Activated naive CD4-positive, alpha-beta T cell treated with anti-CD3 and anti-CD28 coated beads, Interleukin-2, amount 10 ng/mL, durations not matched to agents 7 days and 5 days (primary cell): ENCODE data around the gene MED31.
A peak's percentile ranks its signal among the peaks of the same experiment; 100 is the strongest.
"Not testable (repeated sequence)": the region's sequence is repeated elsewhere in the genome, so short reads cannot be mapped to it uniquely, and the experiment has no call there.

Experiments used
- CTCF ChIA-PET: fragments of 350-600 bp; sonication (Branson Sonifier 250); formaldehyde crosslinking; loops from one replicate; lab custom pipeline; 2021; ENCODE audit warnings: antibody characterized with exemption; lab: Charles Lee
- DNase-seq: peaks from one replicate; pipeline ENCODE4 v3.0.0-alpha.2; 2020
- H3K27ac Mint-ChIP-seq: one replicate; pipeline ENCODE4 v1.8.0; 2021; ENCODE audit warnings: mild to moderate bottlenecking, moderate library complexity, mixed read lengths
- H3K27me3 Mint-ChIP-seq: one replicate; pipeline ENCODE4 v1.8.0; 2021; ENCODE audit warnings: mild to moderate bottlenecking, mixed read lengths
- H3K36me3 Mint-ChIP-seq: one replicate; pipeline ENCODE4 v1.8.0; 2021; ENCODE audit warnings: mixed read lengths
- H3K4me1 Mint-ChIP-seq: one replicate; pipeline ENCODE4 v1.8.0; 2021; ENCODE audit warnings: mixed read lengths
- H3K4me3 Mint-ChIP-seq: one replicate; pipeline ENCODE4 v1.8.0; 2021; ENCODE audit warnings: mild to moderate bottlenecking, moderate library complexity, mixed read lengths
- H3K9me3 Mint-ChIP-seq: one replicate; pipeline ENCODE4 v1.8.0; 2021; ENCODE audit warnings: mixed read lengths

Gene MED31

DNA sequence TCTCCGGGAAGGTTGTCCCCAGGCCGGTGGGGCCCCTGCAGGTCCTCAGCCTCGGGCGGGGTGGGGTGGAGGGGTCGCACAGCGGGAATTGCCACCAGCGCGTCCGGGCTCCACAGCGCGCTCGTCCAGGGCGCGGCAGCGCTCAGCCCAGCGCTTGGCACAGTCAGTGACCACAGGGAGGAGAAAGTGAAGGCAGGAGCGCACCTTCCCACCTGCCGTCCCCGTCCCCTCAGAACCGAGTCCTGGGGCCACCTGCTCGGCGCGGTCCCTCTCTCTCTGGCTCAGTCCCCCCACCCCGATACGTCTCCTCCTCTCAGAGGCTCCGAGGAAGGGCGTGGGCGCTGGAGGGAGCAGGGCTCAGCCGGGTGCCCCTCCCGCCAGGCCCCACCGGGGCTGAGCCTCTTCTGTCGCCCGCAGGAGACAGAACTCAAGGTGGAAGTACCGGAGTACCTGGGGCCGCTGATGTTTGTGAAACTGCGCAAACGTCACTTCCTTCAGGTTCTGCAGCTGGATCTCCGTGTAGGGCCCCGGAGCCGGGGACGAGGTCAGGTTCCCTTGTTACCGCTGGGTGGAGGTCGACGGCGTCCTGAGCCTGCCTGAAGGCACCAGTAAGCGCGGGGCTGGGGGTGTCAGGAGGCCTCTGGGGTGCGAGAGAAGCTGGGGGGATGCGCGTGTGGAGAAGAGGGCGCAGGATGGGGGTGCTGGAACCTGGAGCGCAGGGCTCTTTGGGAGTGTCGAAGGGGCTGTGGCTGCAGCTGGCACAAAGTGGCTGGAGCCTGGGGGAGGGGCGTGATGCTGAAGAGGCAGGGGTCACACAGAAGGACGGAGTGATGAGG is 5.6 kb upstream of the MED31 start:
- H3K4me1 Mint-ChIP-seq: peaks cover 70% of the 10 kb centered on the region
- H3K27me3 Mint-ChIP-seq, H3K9me3 Mint-ChIP-seq: not testable (repeated sequence)
- DNase-seq: peak; percentile 76
- peaks cover 26% of the 10 kb centered on the region for H3K36me3 Mint-ChIP-seq
- CTCF ChIA-PET: interaction anchor here (1.1 kb wide), 1 partner anchor 10 kb away, joined by 4 read pairs; no protein-coding TSS in a partner anchor
- peak overlapping the region; percentile 89 for H3K27ac Mint-ChIP-seq
- H3K4me3 Mint-ChIP-seq: peak overlapping the region; percentile 90

DNA sequence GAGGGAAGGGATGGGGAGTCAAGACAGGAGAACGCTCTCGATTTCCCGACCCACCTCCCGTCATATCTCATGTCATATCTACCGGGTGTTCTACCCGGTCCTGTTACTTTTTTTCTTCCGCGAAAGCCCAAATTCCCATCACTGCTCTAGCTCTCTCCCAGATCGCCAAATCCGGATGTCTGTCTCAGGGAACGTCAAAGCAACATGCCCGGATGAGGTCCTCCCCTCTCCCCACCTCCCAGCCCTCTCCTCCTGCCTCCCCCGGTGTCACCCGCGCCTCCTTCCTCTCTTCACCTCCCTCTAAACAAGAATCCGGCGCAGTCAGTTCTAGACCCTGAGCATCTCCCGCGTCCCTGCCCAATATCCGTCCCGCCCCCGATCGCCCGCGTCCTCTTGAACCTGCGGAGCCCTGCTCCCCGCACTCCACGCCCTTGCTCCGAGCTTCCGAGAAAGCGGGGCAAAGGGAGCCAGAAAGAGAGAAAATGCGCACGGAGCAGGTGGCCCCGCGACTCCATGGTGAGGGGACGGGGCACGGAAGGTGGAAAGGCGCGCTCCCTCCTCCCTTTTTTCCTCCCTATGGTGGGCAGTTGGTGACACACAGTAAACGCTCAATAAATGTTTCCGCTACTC is 4.4 kb upstream of the MED31 start:
- DNase-seq, CTCF ChIA-PET, H3K27ac Mint-ChIP-seq, H3K9me3 Mint-ChIP-seq, H3K27me3 Mint-ChIP-seq: not testable (repeated sequence)
- Mint-ChIP-seq H3K4me1 (peaks cover 67% of the 10 kb centered on the region), H3K36me3 (peaks cover 21% of the 10 kb centered on the region), H3K4me3 (peak overlapping the region; percentile 73)

DNA sequence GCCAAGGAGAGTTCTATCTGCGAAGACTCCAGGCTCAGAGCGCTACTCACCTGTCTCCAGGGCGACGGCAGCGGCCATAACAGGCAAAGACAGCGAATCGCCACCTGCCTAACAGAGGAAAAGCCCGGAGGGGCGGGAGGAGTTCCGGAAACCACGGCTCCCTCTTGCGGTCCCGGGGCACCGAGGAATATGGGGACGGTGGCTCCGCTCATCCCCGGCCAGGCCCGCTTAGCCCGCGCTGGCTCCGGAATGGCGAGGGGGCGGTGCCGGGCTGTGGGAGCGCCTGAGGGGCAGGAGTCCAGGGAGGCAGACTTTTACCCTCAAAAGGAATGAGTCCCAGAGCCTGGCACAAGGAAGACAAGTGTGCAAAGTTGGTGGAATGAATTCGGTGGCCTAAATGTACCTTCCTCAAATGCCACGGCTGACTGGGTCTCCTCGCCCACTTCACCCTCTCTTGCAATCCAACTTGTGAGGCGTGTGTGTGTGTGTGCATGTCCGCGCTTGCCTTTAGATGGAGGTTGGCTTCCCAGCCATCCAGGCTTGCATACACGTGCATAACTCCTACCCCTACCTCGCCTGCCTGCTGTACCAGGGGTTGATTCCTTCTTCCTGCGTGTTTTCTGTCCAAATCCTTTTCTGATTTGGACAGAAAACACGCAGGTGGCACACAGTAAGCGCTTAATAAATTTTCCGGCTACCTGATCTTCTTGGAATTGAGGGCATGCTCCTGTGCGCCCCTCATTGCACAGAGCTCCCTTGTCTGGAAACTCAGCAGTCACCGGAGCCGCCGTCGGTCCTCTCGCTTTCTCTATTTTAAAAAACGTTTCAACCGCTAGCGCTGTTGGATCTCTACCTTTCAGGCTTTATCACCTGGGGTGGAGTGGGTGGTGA is 3.7 kb upstream of the MED31 start:
- no peak for DNase-seq
- H3K27ac Mint-ChIP-seq: no peak overlapping the region
- peaks cover 16% of the 10 kb centered on the region for H3K36me3 Mint-ChIP-seq
- H3K27me3 Mint-ChIP-seq: no peaks in the 10 kb centered on the region
- no peak overlapping the region for H3K4me3 Mint-ChIP-seq
- CTCF ChIA-PET: no interaction called here
- no peaks in the 10 kb centered on the region for H3K9me3 Mint-ChIP-seq
- peaks cover 66% of the 10 kb centered on the region for H3K4me1 Mint-ChIP-seq

DNA sequence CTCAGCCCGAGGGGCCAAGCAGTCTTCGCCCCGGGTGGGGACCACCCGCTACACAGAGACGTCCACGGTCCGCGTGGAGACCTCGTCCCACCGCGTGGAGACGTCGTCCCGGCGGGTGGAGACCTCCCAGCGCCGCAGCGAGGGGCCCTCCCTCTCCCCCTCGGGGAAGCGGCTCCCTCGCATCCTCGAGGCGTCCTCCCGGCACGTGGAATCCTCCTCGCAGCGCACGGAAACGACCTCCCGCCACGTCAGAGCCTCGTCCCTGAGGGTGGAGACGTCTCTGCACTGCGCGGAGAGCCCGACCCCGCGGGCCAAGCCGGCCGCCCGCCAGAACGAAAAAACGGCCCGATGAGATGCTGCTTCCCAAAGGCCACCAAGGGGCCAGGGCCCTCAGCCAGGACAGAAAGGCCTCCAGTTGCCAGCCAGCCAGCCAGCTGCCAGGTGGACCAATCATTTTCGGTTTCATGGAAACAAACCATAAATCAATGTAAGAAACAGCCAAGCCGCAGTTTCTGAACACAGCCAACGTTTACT is 581 bp upstream of the MED31 start:
- Mint-ChIP-seq H3K4me1 (peaks cover 70% of the 10 kb centered on the region), H3K4me3 (peak overlapping the region; percentile 100), H3K9me3 (no peaks in the 10 kb centered on the region), H3K27ac (peak overlapping the region; percentile 24), H3K36me3 (peaks cover 27% of the 10 kb centered on the region), H3K27me3 (no peaks in the 10 kb centered on the region)
- CTCF ChIA-PET: interaction anchor here (0.7 to 1.0 kb wide), 2 partner anchors 74 to 347 kb away, joined by 3 read pairs; no protein-coding TSS in a partner anchor
- DNase-seq: peak; percentile 61

DNA sequence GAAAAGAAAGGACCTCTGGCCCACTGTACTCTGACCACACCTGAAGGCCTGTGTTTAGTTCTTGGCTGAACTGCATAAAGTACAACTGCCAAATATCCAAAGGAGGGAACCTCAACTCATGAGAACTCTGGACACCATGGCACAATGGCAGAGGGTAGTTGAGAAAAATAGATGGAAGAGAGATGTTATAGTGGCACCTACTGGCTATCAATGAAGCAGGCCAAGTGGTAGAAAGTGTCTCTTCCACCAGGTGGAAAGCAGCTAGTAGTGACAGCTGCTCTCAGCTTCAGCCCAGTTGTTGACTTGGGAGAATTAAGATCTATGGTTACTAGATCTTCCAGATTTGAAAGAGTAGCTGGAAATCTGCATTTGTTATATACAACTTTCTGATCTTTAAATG is 3.2 kb downstream of the MED31 start:
- no peak overlapping the region for H3K4me3 Mint-ChIP-seq

DNA sequence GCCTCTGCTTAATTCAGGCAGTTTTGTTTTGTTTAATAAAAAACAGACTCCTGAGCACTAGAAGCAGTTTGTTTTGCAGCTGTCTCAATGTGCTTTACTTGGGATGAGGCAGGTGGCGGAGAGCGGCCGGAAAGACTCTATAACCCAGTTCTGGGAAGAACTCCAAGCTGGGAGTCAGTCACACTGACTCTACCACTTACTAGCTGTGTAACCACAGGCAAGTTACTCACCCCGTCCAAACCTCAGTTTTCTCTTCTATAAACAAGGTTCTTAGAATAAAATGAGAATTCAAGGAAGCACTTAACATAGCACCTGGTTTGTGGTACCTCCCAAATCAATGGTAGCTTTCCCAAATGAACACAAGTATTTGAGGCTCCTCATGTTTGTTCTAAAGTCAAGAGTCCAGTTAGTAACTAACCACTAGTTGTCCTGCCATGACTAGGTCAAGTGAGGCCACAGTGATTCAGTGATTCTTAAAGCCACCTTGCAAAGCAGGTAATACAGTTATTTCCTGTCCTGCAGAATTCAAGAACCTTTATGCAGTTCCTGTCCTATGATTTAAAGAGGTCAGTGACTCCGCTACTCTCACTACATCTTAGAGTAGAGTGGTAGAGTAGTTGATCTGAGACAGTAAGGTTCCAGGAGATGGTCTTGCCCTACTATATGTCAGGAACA is 7.8 kb downstream of the MED31 start:
- Mint-ChIP-seq H3K4me1 (peaks cover 70% of the 10 kb centered on the region), H3K27me3 (no peaks in the 10 kb centered on the region), H3K4me3 (no peak overlapping the region), H3K27ac (peak overlapping the region; percentile 62), H3K36me3 (peaks cover 56% of the 10 kb centered on the region), H3K9me3 (no peaks in the 10 kb centered on the region)
- no peak for DNase-seq
- CTCF ChIA-PET: no interaction called here

More for the DNA sequence above, 3.2 kb downstream of the MED31 start:
- no peak for DNase-seq
- peaks cover 50% of the 10 kb centered on the region for H3K36me3 Mint-ChIP-seq
- peak overlapping the region; percentile 75 for H3K27ac Mint-ChIP-seq
- H3K4me1 Mint-ChIP-seq: peaks cover 73% of the 10 kb centered on the region
- no peaks in the 10 kb centered on the region for H3K27me3 Mint-ChIP-seq
- CTCF ChIA-PET: interaction anchor here (0.6 to 1.1 kb wide), 4 partner anchors 36 to 212 kb away, joined by 3 to 17 read pairs (median 3); no protein-coding TSS in a partner anchor
- no peaks in the 10 kb centered on the region for H3K9me3 Mint-ChIP-seq

DNA sequence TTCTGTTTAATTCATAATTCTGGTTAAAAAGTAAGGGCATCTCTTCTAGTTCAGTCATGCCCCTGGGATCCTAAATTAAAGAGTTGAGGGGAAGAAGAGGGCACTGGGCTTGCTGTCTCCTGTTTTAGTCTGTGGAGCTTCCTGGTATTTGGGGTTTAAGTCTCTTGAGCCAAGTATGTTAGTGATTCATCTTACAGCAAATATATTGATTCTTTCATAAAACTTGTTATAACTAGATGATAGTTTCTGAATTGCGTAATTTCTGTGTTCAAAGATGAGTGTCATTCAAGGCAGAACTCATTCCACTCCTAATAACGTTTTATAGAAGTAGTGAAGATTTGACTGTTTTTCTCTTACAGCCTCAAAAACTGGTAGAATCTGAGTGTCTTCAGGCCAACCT is 8.8 kb downstream of the MED31 start:
- peak overlapping the region; percentile 49 for H3K27ac Mint-ChIP-seq
- peaks cover 47% of the 10 kb centered on the region for H3K36me3 Mint-ChIP-seq
- peak overlapping the region; percentile 58 for H3K4me3 Mint-ChIP-seq
- CTCF ChIA-PET: no interaction called here
- H3K27me3 Mint-ChIP-seq: no peaks in the 10 kb centered on the region
- DNase-seq: no peak
- H3K4me1 Mint-ChIP-seq: peaks cover 69% of the 10 kb centered on the region
- H3K9me3 Mint-ChIP-seq: no peaks in the 10 kb centered on the region

DNA sequence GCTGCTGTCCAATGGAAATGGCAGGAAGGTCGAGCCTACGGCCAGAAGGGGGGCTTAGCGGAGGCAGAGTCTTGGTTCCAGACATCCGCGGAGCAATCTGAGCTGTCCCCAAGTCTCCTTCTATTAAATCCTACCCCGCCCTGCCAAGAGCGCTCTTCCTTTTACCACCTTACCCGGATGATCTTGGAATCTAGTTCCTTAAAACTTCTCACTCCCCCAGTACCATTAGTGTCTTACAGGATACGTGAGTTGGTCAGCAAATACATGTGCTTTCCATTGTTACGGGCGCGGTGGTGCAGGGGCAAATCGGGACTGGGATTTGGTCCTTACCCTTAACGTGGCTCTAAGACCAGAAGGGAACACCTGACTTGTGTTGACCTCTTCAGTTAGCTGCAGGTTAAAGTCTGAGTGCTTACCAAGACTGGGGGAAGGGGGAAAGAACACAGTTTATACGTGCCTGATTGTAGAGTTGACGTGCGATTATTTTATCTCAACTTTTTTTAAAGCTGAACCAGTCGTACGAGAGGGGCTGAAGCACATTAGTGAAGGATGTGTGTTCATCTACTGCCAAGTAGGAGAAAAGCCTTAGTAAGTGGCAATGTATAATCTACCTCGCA is 10.1 kb downstream of the MED31 start:
- Mint-ChIP-seq H3K9me3 (no peaks in the 10 kb centered on the region), H3K36me3 (peaks cover 39% of the 10 kb centered on the region), H3K4me3 (peak overlapping the region; percentile 88), H3K27ac (peak overlapping the region; percentile 92), H3K27me3 (no peaks in the 10 kb centered on the region), H3K4me1 (peaks cover 67% of the 10 kb centered on the region)
- CTCF ChIA-PET: interaction anchor here (1.3 to 1.4 kb wide), 2 partner anchors 166 to 168 kb away, joined by 4 to 6 read pairs; no protein-coding TSS in a partner anchor
- DNase-seq: no peak

DNA sequence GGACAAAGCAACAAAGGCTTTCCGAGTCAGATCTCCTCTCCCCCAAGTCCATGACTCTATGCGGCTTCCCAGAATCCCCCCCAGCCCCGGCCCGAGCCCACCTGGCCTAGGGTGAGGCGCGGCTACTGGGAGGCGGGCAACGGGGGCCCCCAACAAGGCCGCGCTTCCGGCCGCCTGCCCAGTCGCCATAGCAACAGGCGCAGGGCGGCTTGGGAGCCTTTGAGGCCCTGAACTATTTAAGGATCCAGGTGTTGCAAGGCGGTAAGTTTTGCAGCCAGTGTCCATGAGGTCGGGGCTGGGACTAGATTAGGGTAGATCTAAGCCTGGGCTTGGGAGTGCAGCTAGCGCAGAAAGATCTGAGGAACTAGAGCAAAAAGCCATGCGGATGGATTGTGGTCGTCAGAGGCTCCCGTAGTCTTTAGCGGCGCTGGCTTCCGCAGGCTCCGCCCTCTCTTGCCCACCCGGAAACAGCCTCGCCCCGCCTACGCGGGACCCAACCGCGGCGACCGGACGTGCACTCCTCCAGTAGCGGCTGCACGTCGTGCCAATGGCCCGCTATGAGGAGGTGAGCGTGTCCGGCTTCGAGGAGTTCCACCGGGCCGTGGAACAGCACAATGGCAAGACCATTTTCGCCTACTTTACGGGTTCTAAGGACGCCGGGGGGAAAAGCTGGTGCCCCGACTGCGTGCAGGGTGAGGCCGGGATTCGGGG is 10.7 kb downstream of the MED31 start, which contains the start of the genes KIAA0753 and TXNDC17:
Gene KIAA0753 (minus strand): TSS at position 176 of the 711 bp plus-strand sequence. CDS start 5,608 bp downstream, outside the sequence.
Gene TXNDC17 (plus strand): TSS at position 525 of the 711 bp plus-strand sequence. CDS start 23 bp downstream, at position 548.
- CTCF ChIA-PET: interaction anchor here (1.2 to 1.4 kb wide), 3 partner anchors 26 to 167 kb away, joined by 3 to 6 read pairs (median 4); no protein-coding TSS in a partner anchor
- Mint-ChIP-seq H3K27me3 (no peaks in the 10 kb centered on the region), H3K27ac (peak within 1 kb of the TSS; percentile 92), H3K4me3 (peak within 1 kb of the TSS; percentile 88), H3K4me1 (peaks cover 64% of the 10 kb centered on the region), H3K9me3 (no peaks in the 10 kb centered on the region), H3K36me3 (peaks cover 34% of the 10 kb centered on the region)
- DNase-seq: peak; percentile 95

DNA sequence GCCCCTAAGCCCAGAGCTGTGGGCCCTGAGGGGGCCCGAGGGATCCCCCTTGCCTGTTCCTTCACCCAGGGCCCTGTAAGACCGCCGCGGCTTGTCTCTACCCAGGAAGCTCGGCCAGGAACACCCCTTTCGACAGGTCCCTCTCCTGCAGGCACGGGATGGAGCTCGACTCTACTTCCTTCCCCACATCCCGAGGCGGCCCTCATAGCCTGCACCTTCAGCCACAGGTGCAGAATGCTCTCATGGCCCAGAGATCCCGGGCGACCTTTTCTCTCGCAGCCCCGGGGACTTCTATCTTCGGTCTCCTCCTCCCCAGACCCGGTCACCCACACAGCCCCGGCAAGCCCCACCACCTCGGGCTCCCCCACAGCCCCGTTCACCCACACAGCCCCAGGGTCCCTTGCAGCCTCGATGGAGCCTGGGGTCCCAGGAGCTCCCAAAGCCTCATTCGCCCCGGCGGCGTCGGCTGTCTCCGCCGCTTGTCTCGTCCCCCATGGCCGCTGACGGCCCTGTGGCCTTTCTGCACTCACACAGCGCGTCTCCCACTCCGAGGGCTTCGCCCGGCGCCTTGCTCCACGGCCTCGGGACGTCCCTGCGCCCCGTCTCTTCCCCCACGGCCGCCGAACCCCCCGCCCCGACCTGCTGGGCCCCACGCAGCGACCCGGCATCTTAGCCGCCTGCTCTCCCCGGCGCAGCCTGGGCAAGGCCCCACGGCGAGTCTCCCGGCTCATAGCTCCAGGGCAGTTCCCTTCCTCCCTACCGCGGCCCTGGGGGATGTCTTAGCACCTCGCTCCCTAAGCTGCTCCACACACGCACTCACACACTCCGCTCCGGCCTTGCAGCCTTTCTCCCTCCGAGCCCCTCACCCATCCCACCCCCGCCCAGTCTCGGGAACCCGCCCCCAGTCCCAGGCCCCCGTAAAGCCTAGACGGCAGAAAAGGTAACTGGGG is 11.5 kb downstream of the MED31 start:
- Mint-ChIP-seq H3K9me3 (no peaks in the 10 kb centered on the region), H3K4me3 (peak overlapping the region; percentile 88), H3K36me3 (peaks cover 29% of the 10 kb centered on the region), H3K27me3 (no peaks in the 10 kb centered on the region), H3K4me1 (peaks cover 61% of the 10 kb centered on the region), H3K27ac (peak overlapping the region; percentile 76)
- CTCF ChIA-PET: interaction anchor here (1.2 kb wide), 1 partner anchor 27 kb away, joined by 3 read pairs; no protein-coding TSS in a partner anchor
- peak; percentile 58 for DNase-seq

DNA sequence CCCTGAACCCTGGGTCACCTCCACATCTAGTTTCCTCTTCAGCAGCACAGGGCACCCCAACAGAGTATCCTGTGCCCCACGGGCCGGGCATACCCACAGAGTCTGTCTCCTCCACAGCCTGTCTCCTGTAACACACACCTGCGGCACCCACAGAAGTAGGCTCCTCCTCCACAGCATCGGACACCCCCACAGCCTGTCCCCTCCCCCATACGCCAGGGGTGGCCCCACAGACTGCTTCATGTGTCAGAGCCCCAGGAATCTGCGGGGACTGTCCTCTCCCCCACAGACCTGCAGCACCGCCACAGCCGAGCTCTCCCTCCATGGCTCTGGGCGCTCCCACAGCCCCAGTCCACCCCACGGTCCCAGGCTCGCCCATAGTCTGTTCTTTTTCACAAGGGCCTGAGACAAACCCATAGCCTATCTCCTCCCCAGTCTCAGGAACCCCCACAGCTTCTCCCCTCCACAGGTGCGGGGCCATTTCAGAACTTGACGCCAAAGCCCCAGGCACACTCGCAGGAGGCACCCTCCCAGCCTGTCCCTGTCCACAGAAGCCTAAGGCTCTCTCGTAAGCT is 12.3 kb downstream of the MED31 start:
- no peaks in the 10 kb centered on the region for H3K27me3 Mint-ChIP-seq
- CTCF ChIA-PET: no interaction called here
- H3K27ac Mint-ChIP-seq: peak overlapping the region; percentile 76
- H3K4me1 Mint-ChIP-seq: peaks cover 54% of the 10 kb centered on the region
- peak overlapping the region; percentile 88 for H3K4me3 Mint-ChIP-seq
- no peaks in the 10 kb centered on the region for H3K9me3 Mint-ChIP-seq
- H3K36me3 Mint-ChIP-seq: peaks cover 28% of the 10 kb centered on the region
- peak; percentile 39 for DNase-seq
